Measurements from ENCODE around the gene TAF4.

GRCh38 chr20:61929561-61929960 lies 136.1 kb downstream of the TAF4 start:
- TF ChIP-seq FOXA1 (IDR thresholded peaks at IDR 0.05) (no peak), FOXA1 (CRISPR knock-in tag; IDR thresholded peaks at IDR 0.05) (no peak), ZSCAN30 (CRISPR knock-in tag; IDR thresholded peaks at IDR 0.05) (no peak), NPAS2 (CRISPR knock-in tag; IDR thresholded peaks at IDR 0.05; ENCODE audit: borderline replicate concordance) (no peak), FOXK2 (IDR thresholded peaks at IDR 0.05) (no peak), MXI1 (IDR thresholded peaks at IDR 0.05; ENCODE audit: borderline replicate concordance, low read depth, low read length) (no peak), ZNF574 (CRISPR knock-in tag; IDR thresholded peaks at IDR 0.05) (no peak), ADNP (CRISPR knock-in tag; IDR thresholded peaks at IDR 0.05) (no peak), EZH2 (conservative IDR thresholded peaks at IDR 0.05; ENCODE audit: low read depth, low read length) (no peak), CREB3 (CRISPR knock-in tag; IDR thresholded peaks at IDR 0.05) (no peak), RBFOX2 (IDR thresholded peaks at IDR 0.05; ENCODE audit: low read depth, low read length) (no peak)

All from HepG2 (cell line).